Myometrial cell (primary cell): Measurements from ENCODE around the gene DARS2. TPM values are rescaled to one million over a fixed set of nuclear protein-coding genes. Genes with fewer than 3 reads are reported as not detected.

Source experiments
- total RNA-seq: library from RNA; depleted of rRNA; stranded (reverse); fragments of >200 nt; gene quantifications from 2 replicates; pipeline ENCODE4 v1.2.3, GENCODE V29; 2015

The DARS2 gene
- 23.6 and 27.5 TPM in 2 replicates for total RNA-seq

GRCh38 chr1:173824315-173825081, at the start of gene DARS2, which contains the start of gene CENPL:
TSS of gene DARS2 (plus strand) at chr1:173824673. CDS start at chr1:173825230, 557 bp downstream.
TSS of gene CENPL (minus strand) at chr1:173824883. CDS start at chr1:173811299, 13,584 bp downstream.

DNA sequence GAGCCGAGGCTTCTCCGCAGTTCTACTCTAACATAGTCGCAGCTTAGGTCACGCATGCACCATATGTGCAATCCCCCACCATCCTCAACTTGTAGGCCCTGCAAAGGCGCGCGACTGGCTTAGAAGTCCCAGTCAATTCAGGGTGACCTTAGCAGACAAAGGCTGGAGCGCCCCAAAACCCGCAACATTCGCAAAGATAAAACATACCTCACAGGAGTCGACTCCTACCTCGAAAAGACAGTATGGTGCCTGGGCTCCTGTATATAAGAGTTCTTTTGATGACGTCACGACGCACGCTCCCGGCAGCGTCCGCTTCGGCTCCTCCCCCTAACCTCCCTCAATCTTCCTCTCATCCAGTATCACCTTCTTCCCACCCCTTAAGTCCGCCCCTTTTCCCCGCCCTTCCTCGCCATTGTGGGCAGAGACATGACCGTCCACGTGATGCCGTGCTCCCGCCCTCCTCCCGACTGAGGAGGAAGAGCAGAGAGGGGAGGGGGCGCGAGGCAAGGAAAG, 43.3 kb downstream of the DARS2 start, which contains the start of gene GAS5:
Gene GAS5 (minus strand): TSS at position 237 of the 513 bp plus-strand sequence.

GRCh38 chr1:173868266-173869020, 44.0 kb downstream of the DARS2 start, which contains the start of gene ZBTB37:
TSS of gene ZBTB37 (plus strand) at chr1:173868380. CDS start at chr1:173870226, 1,846 bp downstream.

Other genes with a start within 250 kb of the DARS2 start
- gene SLC9C2, start 221.6 kb upstream of the DARS2 start, total RNA-seq, result not detected in 2 replicates
- not detected in 2 replicates for gene TEX50, start 189.3 kb upstream of the DARS2 start, total RNA-seq
- gene ANKRD45, start 154.8 kb upstream of the DARS2 start, total RNA-seq, result 0.53 TPM in 1 of 2 replicates, not detected in the other
- gene KLHL20, start 109.7 kb upstream of the DARS2 start, total RNA-seq, result 22.2 and 24.5 TPM in 2 replicates
- 8.4 and 16.3 TPM in 2 replicates for gene CENPL, start 210 bp downstream of the DARS2 start, total RNA-seq
- gene GAS5, start 43.3 kb downstream of the DARS2 start, total RNA-seq, result 389 and 390 TPM in 2 replicates
- gene ZBTB37, start 43.7 kb downstream of the DARS2 start, total RNA-seq, result 1.2 and 1.9 TPM in 2 replicates
- not detected in 2 replicates for gene SERPINC1, start 92.7 kb downstream of the DARS2 start, total RNA-seq
- 7.8 and 10.5 TPM in 2 replicates for gene RC3H1, start 197.7 kb downstream of the DARS2 start, total RNA-seq